Upper lobe of right lung (tissue), 1 donor: ENCODE results near the gene C2orf80. TPM values are rescaled to one million over a fixed set of nuclear protein-coding genes. Genes with fewer than 3 reads are reported as not detected.

ENCODE experiments used
- ATAC-seq: fragments of 200-7000 bp; cut with Tn5 transposase; one replicate; pipeline ENCODE4 v1.9.1; 2020; ENCODE audit warnings: mild to moderate bottlenecking, moderate library complexity
- DNase-seq: peaks from one replicate; pipeline ENCODE4 v3.0.0-alpha.2; 2020
- H3K27ac ChIP-seq: fragments of 200-600 bp; one replicate; pipeline ENCODE4 v1.8.0; 2022
- H3K27me3 ChIP-seq: fragments of 200-600 bp; one replicate; pipeline ENCODE4 v1.8.0; 2022; ENCODE audit warnings: mild to moderate bottlenecking
- H3K36me3 ChIP-seq: fragments of 200-600 bp; one replicate; pipeline ENCODE4 v1.8.0; 2022
- H3K4me1 ChIP-seq: fragments of 200-600 bp; one replicate; pipeline ENCODE4 v1.8.0; 2022
- H3K4me3 ChIP-seq: fragments of 200-600 bp; one replicate; pipeline ENCODE4 v1.8.0; 2022; ENCODE audit warnings: mild to moderate bottlenecking
- H3K9me3 ChIP-seq: fragments of 200-600 bp; one replicate; pipeline ENCODE4 v1.8.0; 2022
- CTCF ChIP-seq: fragments of 200-600 bp; IDR thresholded peaks from one replicate; pipeline ENCODE4 v1.8.0; 2022; ENCODE audit warnings: antibody characterized with exemption
- intact Hi-C: fragments of 100-400 bp; cut with DNase I; formaldehyde crosslinking; loops from one replicate; pipeline ENCODE4 v1.11.0; 2022
- total RNA-seq: library from RNA; stranded (reverse); fragmentation: NEBNext Ultra II Directional; extraction: Animal tissue kit (Norgen Biotek cat#: 25700); gene quantifications from one replicate; pipeline ENCODE4 v1.2.1, GENCODE V29; 2021
- donor health status: DM: no; HTN: yes; CAD: no; lungs with severe emphysema.

The C2orf80 gene
- total RNA-seq, 1 donor from 2014 or later, result not detected

- ATAC-seq (peak; percentile 96), DNase-seq (no peak)
- Histone ChIP-seq H3K9me3 (no peaks in the 10 kb centered on the region), H3K4me1 (peaks cover 3% of the 10 kb centered on the region), H3K4me3 (no peak overlapping the region), H3K27me3 (no peaks in the 10 kb centered on the region), H3K36me3 (no peaks in the 10 kb centered on the region), H3K27ac (no peak overlapping the region)
- TF ChIP-seq CTCF, result peak; percentile 93
- intact Hi-C loops, result no loop called here
These were observed 14.6 kb downstream of the C2orf80 start for GRCh38 chr2:208175069-208175839.

- ATAC-seq (no peak), DNase-seq (no peak)
- Histone ChIP-seq H3K36me3 (no peaks in the 10 kb centered on the region), H3K9me3 (no peaks in the 10 kb centered on the region), H3K27ac (no peak overlapping the region), H3K4me1 (peaks cover 3% of the 10 kb centered on the region), H3K4me3 (no peak overlapping the region), H3K27me3 (no peaks in the 10 kb centered on the region)
- no peak for TF ChIP-seq CTCF
- intact Hi-C loops, result no loop called here
These were observed 15.7 kb downstream of the C2orf80 start for GRCh38 chr2:208174144-208174543.

GRCh38 chr2:208172125-208172524 is 17.7 kb downstream of the C2orf80 start:
- Histone ChIP-seq H3K36me3 (no peaks in the 10 kb centered on the region), H3K4me3 (no peak overlapping the region), H3K4me1 (peaks cover 3% of the 10 kb centered on the region), H3K27me3 (no peaks in the 10 kb centered on the region), H3K27ac (no peak overlapping the region), H3K9me3 (no peaks in the 10 kb centered on the region)
- intact Hi-C loops, result no loop called here
- no peak for TF ChIP-seq CTCF
- ATAC-seq (peak; percentile 86), DNase-seq (no peak)

- intact Hi-C loops, result no loop called here
- ATAC-seq (no peak), DNase-seq (no peak)
- no peak for TF ChIP-seq CTCF
- H3K27ac ChIP-seq, result no peak overlapping the region
- no peaks in the 10 kb centered on the region for H3K4me1 ChIP-seq
- H3K36me3 ChIP-seq, result no peaks in the 10 kb centered on the region
- no peak overlapping the region for H3K4me3 ChIP-seq
- no peaks in the 10 kb centered on the region for H3K27me3 ChIP-seq
- H3K9me3 ChIP-seq, result no peaks in the 10 kb centered on the region
These were observed 24.7 kb downstream of the C2orf80 start for GRCh38 chr2:208164951-208165755.

- Histone ChIP-seq H3K27ac (no peak within 1 kb of the TSS), H3K9me3 (no peaks in the 10 kb centered on the region), H3K27me3 (no peaks in the 10 kb centered on the region), H3K36me3 (no peaks in the 10 kb centered on the region), H3K4me3 (no peak within 1 kb of the TSS), H3K4me1 (no peaks in the 10 kb centered on the region)
- ATAC-seq, result no peak
- no peak for DNase-seq
- intact Hi-C loops, result no loop called here
- TF ChIP-seq CTCF, result no peak
These were observed 26.3 kb downstream of the C2orf80 start, which contains the start of gene CRYGA for GRCh38 chr2:208163489-208163888. CRYGA (minus strand) TSS chr2:208163589; CDS start chr2:208163556, 33 bp downstream.
